CD4-positive, alpha-beta memory T cell (primary cell): ENCODE results near the gene MED15. TPM values are rescaled to one million over a fixed set of nuclear protein-coding genes. Genes with fewer than 3 reads are reported as not detected.
A peak's percentile ranks its signal among the peaks of the same experiment; 100 is the strongest.
"Not testable (repeated sequence)": the region's sequence is repeated elsewhere in the genome, so short reads cannot be mapped to it uniquely, and the experiment has no call there.

Source experiments
- CTCF ChIA-PET: fragments of 350-600 bp; sonication (Branson Sonifier 250); formaldehyde crosslinking; loops from one replicate; lab custom pipeline; 2021; ENCODE audit warnings: inconsistent platforms; ENCODE audit not compliant: partially characterized antibody; lab: Charles Lee
- POLR2A ChIA-PET: fragments of 350-600 bp; sonication (Branson Sonifier 250); formaldehyde crosslinking; loops from one replicate; lab custom pipeline; 2021; ENCODE audit not compliant: partially characterized antibody; lab: Charles Lee
- DNase-seq, 5 donors: peaks; one replicate each; pipeline versions ENCODE4 v3.0.0 to v3.0.0-alpha.2; 2020 to 2022; ENCODE audit warnings: mixed read lengths in 1 of 5
- H3K27ac ChIP-seq: one replicate; pipeline ENCODE4 v1.7.0; 2013; ENCODE audit warnings: low read depth, low read length
- H3K27me3 ChIP-seq: 2 replicates; pipeline ENCODE4 v1.7.0; 2013; ENCODE audit warnings: mild to moderate bottlenecking, low read length, moderate library complexity; ENCODE audit not compliant: insufficient read depth
- H3K36me3 ChIP-seq: 2 replicates; pipeline ENCODE4 v1.7.0; 2013; ENCODE audit warnings: mild to moderate bottlenecking, low read length, moderate library complexity; ENCODE audit not compliant: insufficient read depth
- H3K4me1 ChIP-seq: 2 replicates; pipeline ENCODE4 v1.7.0; 2013; ENCODE audit warnings: mild to moderate bottlenecking, low read length, moderate library complexity; ENCODE audit not compliant: insufficient read depth
- H3K4me3 ChIP-seq, 2 donors: one replicate each; pipeline ENCODE4 v1.7.0; 2013; ENCODE audit warnings: low read length in 2 of 2, mild to moderate bottlenecking in 1 of 2
- H3K9me3 ChIP-seq, 2 donors: one replicate each; pipeline ENCODE4 v1.7.0; 2013; ENCODE audit warnings: low read length in 2 of 2, control low read depth in 1 of 2; ENCODE audit not compliant: control insufficient read depth in 1 of 2
- H3K27ac Mint-ChIP-seq, 7 donors: one replicate each; pipeline ENCODE4 v1.8.0; 2020 to 2021; ENCODE audit warnings: mixed read lengths in 7 of 7, mild to moderate bottlenecking in 6 of 7, inconsistent platforms in 3 of 7, moderate library complexity in 3 of 7
- H3K27me3 Mint-ChIP-seq, 2 donors: one replicate each; pipeline ENCODE4 v1.8.0; 2020 to 2021; ENCODE audit warnings: mixed read lengths in 2 of 2
- H3K36me3 Mint-ChIP-seq, 2 donors: one replicate each; pipeline ENCODE4 v1.8.0; 2020 to 2021; ENCODE audit warnings: mixed read lengths in 2 of 2, inconsistent platforms in 1 of 2, mild to moderate bottlenecking in 1 of 2
- H3K4me1 Mint-ChIP-seq, 4 donors: one replicate each; pipeline ENCODE4 v1.8.0; 2020 to 2021; ENCODE audit warnings: mixed read lengths in 4 of 4, mild to moderate bottlenecking in 1 of 4
- H3K4me3 Mint-ChIP-seq, 8 donors: one replicate each; pipeline ENCODE4 v1.8.0; 2020 to 2021; ENCODE audit warnings: mixed read lengths in 8 of 8, mild to moderate bottlenecking in 7 of 8, moderate library complexity in 6 of 8, inconsistent platforms in 3 of 8
- H3K9me3 Mint-ChIP-seq, 8 donors: one replicate each; pipeline ENCODE4 v1.8.0; 2020 to 2021; ENCODE audit warnings: mixed read lengths in 8 of 8, mild to moderate bottlenecking in 5 of 8, inconsistent platforms in 3 of 8, moderate library complexity in 1 of 8
- intact Hi-C: fragments of 100-400 bp; cut with micrococcal nuclease; formaldehyde crosslinking; loops from one replicate; pipeline ENCODE4 v1.15.1; 2023
- polyA plus RNA-seq, 2 donors: library from polyadenylated mRNA; unstranded; fragments of 300-500 nt; fragmentation: Illumina TruSeq; gene quantifications; one replicate each; pipeline ENCODE4 v1.2.3, GENCODE V29; 2021
- total RNA-seq, 2 experiments: library from RNA; stranded (reverse); gene quantifications; one replicate each; pipeline ENCODE4 v1.2.3, GENCODE V29; 2021

The MED15 gene
- total and polyA plus RNA-seq, 4 experiments from 2014 or later = 15.6 to 237 (median 156) TPM

- H3K9me3 ChIP-seq, H3K4me3 Mint-ChIP-seq, H3K27me3 ChIP-seq, H3K36me3 ChIP-seq, H3K27me3 Mint-ChIP-seq, H3K9me3 Mint-ChIP-seq, intact Hi-C loops, DNase-seq, H3K27ac ChIP-seq, H3K4me3 ChIP-seq: not testable (repeated sequence)
- peaks cover 13% of the 10 kb centered on the region for H3K4me1 ChIP-seq
- ChIA-PET CTCF (interaction anchor here (1.1 to 2.4 kb wide), 5 partner anchors 11 to 88 kb away, joined by 3 to 8 read pairs (median 4); no protein-coding TSS in a partner anchor), POLR2A (interaction anchor here (2.0 kb wide), 1 partner anchor 19 kb away, joined by 11 read pairs; no protein-coding TSS in a partner anchor)
- Mint-ChIP-seq H3K4me1 (peaks cover 21 to 36% (median 26%) of the 10 kb centered on the region in 4 donors), H3K27ac (peak overlapping the region in 3 of 7 donors; percentile 24 to 78 (median 41)), H3K36me3 (peaks cover 20 to 32% of the 10 kb centered on the region in 2 donors)
Observed at GRCh38 chr22:20483143-20483506, 24.3 kb upstream of the MED15 start.

DNA sequence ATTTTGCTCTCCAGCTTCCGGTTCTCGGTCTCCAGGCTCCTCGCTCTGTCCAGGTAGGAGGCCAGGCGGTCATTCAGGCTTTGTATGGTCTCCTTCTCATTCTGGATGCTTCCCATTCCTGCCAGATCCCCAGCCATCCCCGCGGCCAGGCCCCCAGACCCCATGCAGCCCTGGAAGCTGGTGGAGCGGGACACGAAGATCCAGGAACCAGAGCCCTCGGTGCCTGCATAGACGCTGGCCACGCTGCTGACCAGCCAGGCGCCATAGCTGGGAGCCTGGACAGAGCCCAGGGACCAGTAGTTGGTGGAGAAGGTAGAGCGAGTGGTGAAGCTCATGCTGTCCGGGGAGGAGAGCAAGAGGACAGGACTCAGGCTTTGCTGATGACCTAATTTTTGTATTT, 23.6 kb upstream of the MED15 start:
- Histone ChIP-seq H3K4me3 (no peak overlapping the region), H3K36me3 (peaks cover 11% of the 10 kb centered on the region), H3K9me3 (no peaks in the 10 kb centered on the region), H3K27ac (no peak overlapping the region), H3K4me1 (peaks cover 20% of the 10 kb centered on the region), H3K27me3 (no peaks in the 10 kb centered on the region)
- Mint-ChIP-seq H3K27me3 (no peaks in the 10 kb centered on the region), H3K4me3 (no peak overlapping the region), H3K36me3 (peaks cover 22 to 37% of the 10 kb centered on the region in 2 donors), H3K4me1 (peaks cover 25 to 43% (median 32%) of the 10 kb centered on the region in 4 donors), H3K9me3 (no peaks in the 10 kb centered on the region), H3K27ac (no peak overlapping the region)
- intact Hi-C loops = no loop called here
- DNase-seq = no peak
- ChIA-PET CTCF (interaction anchor here (1.1 to 2.4 kb wide), 5 partner anchors 11 to 88 kb away, joined by 3 to 8 read pairs (median 4); no protein-coding TSS in a partner anchor), POLR2A (interaction anchor here (0.7 to 2.0 kb wide), 2 partner anchors 20 to 35 kb away, joined by 3 to 11 read pairs; no protein-coding TSS in a partner anchor)

GRCh38 chr22:20484948-20485683, 22.3 kb upstream of the MED15 start:
- no peaks in the 10 kb centered on the region for H3K9me3 ChIP-seq
- peaks cover 11% of the 10 kb centered on the region for H3K36me3 ChIP-seq
- peak overlapping the region in 3 of 7 donors; percentile 13 to 62 (median 22) for H3K27ac Mint-ChIP-seq
- no peak for DNase-seq
- POLR2A ChIA-PET = interaction anchor here (2.0 to 2.5 kb wide), 2 partner anchors 21 to 22 kb away, joined by 5 to 11 read pairs; no protein-coding TSS in a partner anchor
- no peaks in the 10 kb centered on the region for H3K27me3 ChIP-seq
- H3K4me1 Mint-ChIP-seq = peaks cover 25 to 48% (median 37%) of the 10 kb centered on the region in 4 donors
- CTCF ChIA-PET = interaction anchor here (0.7 to 2.4 kb wide), 2 partner anchors 67 to 926 kb away, joined by 4 to 6 read pairs; no protein-coding TSS in a partner anchor
- H3K9me3 Mint-ChIP-seq = no peaks in the 10 kb centered on the region
- H3K36me3 Mint-ChIP-seq = peaks cover 19 to 39% of the 10 kb centered on the region in 2 donors
- peaks cover 19% of the 10 kb centered on the region for H3K4me1 ChIP-seq
- peak overlapping the region in 1 of 8 donors; percentile 11 for H3K4me3 Mint-ChIP-seq
- H3K27ac ChIP-seq = no peak overlapping the region
- no peak overlapping the region for H3K4me3 ChIP-seq
- intact Hi-C loops = no loop called here
- no peaks in the 10 kb centered on the region for H3K27me3 Mint-ChIP-seq

DNA sequence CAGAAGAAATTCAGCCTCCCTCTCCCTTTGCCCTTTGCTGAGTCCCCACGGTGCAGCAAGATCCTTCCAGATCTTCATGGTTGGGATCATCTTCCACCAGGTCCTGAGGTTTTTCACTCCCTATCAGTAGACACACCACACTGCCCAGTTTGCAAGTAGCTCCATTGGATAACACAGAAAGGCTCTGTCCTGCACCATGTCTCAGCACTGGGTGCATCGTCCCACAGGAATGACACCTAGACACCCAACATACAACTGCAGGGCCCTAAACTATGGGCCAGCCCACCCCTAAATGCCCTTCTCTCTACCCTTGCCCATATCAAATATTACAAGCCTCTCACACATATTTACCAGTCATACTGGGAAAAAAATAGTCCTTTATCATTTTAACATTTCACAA, 21.2 kb upstream of the MED15 start:
- ChIA-PET POLR2A (interaction anchor here (2.5 kb wide), 1 partner anchor 23 kb away, joined by 5 read pairs; no protein-coding TSS in a partner anchor), CTCF (no interaction called here)
- DNase-seq = no peak
- H3K9me3 ChIP-seq = no peaks in the 10 kb centered on the region
- Mint-ChIP-seq H3K9me3 (no peaks in the 10 kb centered on the region), H3K27ac (peak overlapping the region in 3 of 7 donors; percentile 44 to 81 (median 75)), H3K36me3 (peaks cover 18 to 40% of the 10 kb centered on the region in 2 donors), H3K27me3 (no peaks in the 10 kb centered on the region), H3K4me3 (no peak overlapping the region), H3K4me1 (peaks cover 30 to 56% (median 45%) of the 10 kb centered on the region in 4 donors)
- no peak overlapping the region for H3K27ac ChIP-seq
- no peaks in the 10 kb centered on the region for H3K27me3 ChIP-seq
- H3K4me3 ChIP-seq = no peak overlapping the region
- peaks cover 26% of the 10 kb centered on the region for H3K4me1 ChIP-seq
- intact Hi-C loops = no loop called here
- peaks cover 11% of the 10 kb centered on the region for H3K36me3 ChIP-seq

GRCh38 chr22:20487715-20488114, 19.7 kb upstream of the MED15 start:
- no peaks in the 10 kb centered on the region for H3K9me3 Mint-ChIP-seq

GRCh38 chr22:20488946-20489345, 18.5 kb upstream of the MED15 start:
- Mint-ChIP-seq H3K4me3 (peak overlapping the region in 1 of 8 donors; percentile 4), H3K9me3 (no peaks in the 10 kb centered on the region), H3K27ac (peak overlapping the region in 1 of 7 donors; percentile 36), H3K27me3 (no peaks in the 10 kb centered on the region), H3K36me3 (peaks cover 10 to 30% of the 10 kb centered on the region in 2 donors), H3K4me1 (peaks cover 42 to 74% (median 60%) of the 10 kb centered on the region in 4 donors)
- no peak overlapping the region for H3K4me3 ChIP-seq
- H3K4me1 ChIP-seq = peaks cover 51% of the 10 kb centered on the region
- DNase-seq = no peak
- intact Hi-C loops = no loop called here
- CTCF ChIA-PET = interaction anchor here (0.5 to 2.2 kb wide), 3 partner anchors 25 to 86 kb away, joined by 3 to 10 read pairs (median 4); no protein-coding TSS in a partner anchor
- H3K27ac ChIP-seq = no peak overlapping the region
- peaks cover 7% of the 10 kb centered on the region for H3K36me3 ChIP-seq
- H3K27me3 ChIP-seq = no peaks in the 10 kb centered on the region
- POLR2A ChIA-PET = interaction anchor here (1.6 to 8.9 kb wide), 3 partner anchors 19 to 25 kb away, joined by 3 to 93 read pairs (median 6); partner anchors contain the start of gene MED15
- H3K9me3 ChIP-seq = no peaks in the 10 kb centered on the region

More at GRCh38 chr22:20487715-20488114, 19.7 kb upstream of the MED15 start:
- Histone ChIP-seq H3K27me3 (no peaks in the 10 kb centered on the region), H3K9me3 (no peaks in the 10 kb centered on the region), H3K4me1 (peaks cover 38% of the 10 kb centered on the region), H3K4me3 (no peak overlapping the region), H3K36me3 (peaks cover 11% of the 10 kb centered on the region), H3K27ac (no peak overlapping the region)
- Mint-ChIP-seq H3K4me3 (no peak overlapping the region), H3K27me3 (no peaks in the 10 kb centered on the region), H3K36me3 (peaks cover 18 to 41% of the 10 kb centered on the region in 2 donors), H3K27ac (peak overlapping the region in 5 of 7 donors; percentile 20 to 67 (median 47)), H3K4me1 (peaks cover 39 to 70% (median 57%) of the 10 kb centered on the region in 4 donors)
- CTCF ChIA-PET = no interaction called here
- POLR2A ChIA-PET = interaction anchor here (2.5 kb wide), 1 partner anchor 24 kb away, joined by 5 read pairs; no protein-coding TSS in a partner anchor
- no peak for DNase-seq
- intact Hi-C loops = no loop called here
